GM21737 (cell line): ENCODE measurements around the gene ATG4A.
A peak's percentile ranks its signal among the peaks of the same experiment; 100 is the strongest.

Experiments
- ATAC-seq: cut with Tn5 transposase; IDR thresholded peaks from one replicate; pipeline ENCODE4 v1.9.1; 2021; ENCODE audit warnings: mild to moderate bottlenecking, moderate library complexity; ENCODE audit not compliant: unreplicated experiment

ATG4A gene

GRCh38 chrX:108121291-108121690 is 29.7 kb downstream of the ATG4A start:
- ATAC-seq = no peak

DNA sequence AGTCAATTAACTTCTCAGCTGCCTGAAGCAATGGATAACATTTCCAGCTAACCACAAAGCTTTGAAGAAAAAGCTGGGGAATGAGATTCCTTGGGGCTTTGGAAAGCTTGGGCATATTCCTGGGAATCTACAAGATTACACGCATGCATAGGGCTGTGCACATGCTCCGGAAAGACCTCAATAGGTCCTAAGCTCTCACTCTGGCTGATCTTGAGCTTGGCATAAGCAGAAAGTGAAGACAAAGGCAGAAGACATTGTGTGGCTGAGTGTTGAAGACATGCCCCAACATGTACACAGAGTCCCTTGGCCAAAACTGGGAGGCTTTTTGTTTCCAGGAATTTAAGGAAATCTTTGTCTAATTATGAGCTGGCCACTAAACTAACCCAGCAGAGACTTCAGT is 31.2 kb downstream of the ATG4A start:
- ATAC-seq = no peak

- ATAC-seq = no peak
These were observed 32.2 kb downstream of the ATG4A start for GRCh38 chrX:108123591-108124366.

- ATAC-seq = no peak
These were observed 35.1 kb downstream of the ATG4A start for GRCh38 chrX:108126661-108127060.

GRCh38 chrX:108127152-108127551 is 35.6 kb downstream of the ATG4A start:
- ATAC-seq = no peak

DNA sequence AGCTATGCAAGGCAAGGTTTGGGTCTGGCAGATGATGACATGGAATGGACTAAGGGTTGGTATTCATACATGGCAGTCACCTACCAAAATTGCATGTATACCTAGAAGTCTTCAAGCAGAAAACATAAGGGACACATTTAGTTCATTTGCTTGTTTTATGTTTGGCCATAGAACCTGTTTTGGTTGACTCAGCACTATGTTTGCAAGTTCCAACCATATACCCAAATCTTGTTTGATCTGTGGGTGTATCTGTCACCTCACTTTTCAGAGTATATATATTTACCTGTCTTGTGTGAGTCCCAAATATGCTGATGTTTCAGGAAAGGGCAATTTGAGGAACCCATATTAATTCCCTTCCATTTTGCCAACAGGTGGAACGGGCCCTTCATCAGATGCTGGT is 39.3 kb downstream of the ATG4A start:
- ATAC-seq = no peak

DNA sequence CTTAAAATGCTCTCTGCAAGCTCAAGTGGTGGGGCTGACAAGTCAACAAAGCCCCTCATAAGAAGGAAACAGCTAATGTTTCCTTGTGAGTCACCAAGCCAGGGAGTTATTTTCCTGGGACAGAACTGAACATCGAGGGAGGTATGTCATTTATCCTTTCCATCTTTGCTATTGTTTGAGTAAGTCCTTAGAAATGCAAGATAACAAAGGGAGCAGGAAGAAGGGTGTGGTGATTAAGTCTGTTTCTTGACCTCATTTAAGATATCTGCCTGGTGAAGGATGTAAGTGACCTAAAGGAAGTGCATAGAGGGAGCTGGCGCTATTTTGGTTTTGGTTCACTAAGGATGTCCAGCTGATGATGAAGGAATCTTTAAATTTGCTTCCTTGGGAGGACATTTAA is 39.9 kb downstream of the ATG4A start:
- no peak for ATAC-seq

DNA sequence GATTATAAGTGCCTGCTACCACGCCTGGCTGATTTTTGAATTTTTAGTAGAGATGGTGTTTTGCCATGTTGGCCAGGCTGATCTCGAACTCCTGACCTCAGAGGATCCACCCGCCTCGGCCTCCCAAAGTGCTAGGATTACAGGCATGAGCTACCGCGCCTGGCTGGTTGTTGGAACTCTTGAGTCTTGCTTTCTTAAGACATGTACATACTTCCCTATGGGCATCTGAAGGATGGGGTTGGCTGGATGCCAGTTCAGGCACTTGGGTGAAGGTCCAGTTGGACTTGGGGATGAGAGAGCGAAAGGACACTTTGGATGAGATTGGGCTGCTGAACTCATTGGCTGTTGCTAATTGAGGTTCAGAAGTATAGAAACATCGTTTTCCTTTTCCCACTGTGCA is 40.5 kb downstream of the ATG4A start:
- no peak for ATAC-seq

DNA sequence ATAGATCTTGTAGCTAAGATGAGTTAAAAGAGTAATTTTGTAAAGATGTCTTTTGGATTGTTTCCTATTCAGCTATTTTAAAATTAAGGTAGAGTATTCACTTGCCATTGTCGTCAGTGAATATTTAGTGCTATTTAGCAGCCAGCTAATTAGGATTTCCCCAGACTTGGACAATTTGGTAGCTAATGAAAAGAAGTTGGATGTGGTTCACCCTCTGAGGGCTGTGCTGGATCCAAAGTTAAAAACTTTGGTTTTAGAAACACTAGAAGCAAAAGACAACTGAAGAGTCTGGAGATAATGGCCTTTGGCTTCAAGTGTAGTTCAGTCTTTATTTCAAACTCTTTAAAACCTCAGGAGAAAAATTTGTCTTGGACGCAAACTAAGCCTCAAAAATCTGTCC is 41.3 kb downstream of the ATG4A start:
- ATAC-seq = no peak

GRCh38 chrX:108134724-108135123 is 43.1 kb downstream of the ATG4A start:
- no peak for ATAC-seq

DNA sequence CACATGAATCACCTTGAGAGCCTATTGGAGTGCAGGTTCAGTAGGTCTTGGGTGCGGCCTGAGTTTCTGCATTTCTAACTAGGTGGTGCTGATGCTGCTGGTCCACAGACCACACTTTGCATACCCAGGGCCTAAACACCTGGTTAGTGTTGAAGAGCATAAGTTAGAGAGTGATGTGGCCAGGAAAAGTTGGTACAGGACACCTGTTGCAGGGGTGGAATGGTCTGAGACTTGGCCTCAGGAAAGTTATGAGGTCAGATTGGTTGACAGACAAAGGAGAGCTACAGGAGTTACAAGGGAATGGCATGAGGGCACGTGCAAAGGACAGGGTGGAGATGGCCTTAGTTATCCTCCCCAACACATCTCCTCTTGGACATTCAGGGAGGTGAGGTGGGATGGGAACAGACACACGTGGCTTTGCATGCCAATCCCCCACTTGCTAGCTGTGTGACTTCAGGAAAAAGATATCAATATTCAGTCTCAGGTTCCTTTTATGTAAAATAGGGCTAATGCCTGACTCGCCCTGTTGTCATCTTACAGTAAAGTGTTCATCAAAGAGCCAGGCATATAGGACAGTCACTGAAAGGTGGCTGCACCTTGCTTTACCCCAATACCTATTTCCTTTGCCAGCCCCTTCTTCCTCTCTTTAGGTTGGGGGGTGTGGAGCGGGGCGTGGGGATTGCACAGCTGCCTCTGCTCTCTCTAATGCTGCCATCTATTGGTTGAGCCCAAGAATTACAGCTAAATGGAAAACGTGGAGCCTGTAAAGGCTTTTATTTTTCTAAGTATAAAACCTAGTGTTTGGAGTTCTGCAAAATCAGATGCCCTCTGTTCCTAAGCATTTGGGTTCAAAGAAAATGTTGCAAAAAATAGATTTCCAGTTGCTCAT is 47.5 kb downstream of the ATG4A start:
- no peak for ATAC-seq

- peak; percentile 84 for ATAC-seq
These were observed 56.9 kb downstream of the ATG4A start for GRCh38 chrX:108148524-108148923.

GRCh38 chrX:108156082-108156481 is 64.5 kb downstream of the ATG4A start:
- no peak for ATAC-seq

GRCh38 chrX:108156934-108157466 is 65.4 kb downstream of the ATG4A start:
- ATAC-seq = no peak

DNA sequence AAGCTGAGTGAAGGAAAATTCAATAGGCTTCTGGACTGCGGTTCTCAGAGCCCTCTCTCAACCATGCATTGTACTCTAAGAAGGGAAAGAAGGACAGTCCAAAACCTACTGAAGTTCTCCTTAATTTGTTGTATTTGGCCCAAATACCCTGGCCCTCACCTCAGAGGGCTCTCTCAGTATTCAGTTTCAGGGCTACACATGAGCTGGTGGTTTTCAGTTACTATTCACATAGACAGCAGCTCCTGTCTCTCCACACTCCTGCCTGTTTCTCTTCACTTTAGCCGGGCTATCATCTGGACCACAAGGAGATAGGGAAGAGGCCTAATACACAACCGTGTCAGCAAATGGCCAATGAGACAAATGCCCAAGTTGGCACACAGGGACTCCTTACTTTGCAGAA is 66.0 kb downstream of the ATG4A start:
- no peak for ATAC-seq

DNA sequence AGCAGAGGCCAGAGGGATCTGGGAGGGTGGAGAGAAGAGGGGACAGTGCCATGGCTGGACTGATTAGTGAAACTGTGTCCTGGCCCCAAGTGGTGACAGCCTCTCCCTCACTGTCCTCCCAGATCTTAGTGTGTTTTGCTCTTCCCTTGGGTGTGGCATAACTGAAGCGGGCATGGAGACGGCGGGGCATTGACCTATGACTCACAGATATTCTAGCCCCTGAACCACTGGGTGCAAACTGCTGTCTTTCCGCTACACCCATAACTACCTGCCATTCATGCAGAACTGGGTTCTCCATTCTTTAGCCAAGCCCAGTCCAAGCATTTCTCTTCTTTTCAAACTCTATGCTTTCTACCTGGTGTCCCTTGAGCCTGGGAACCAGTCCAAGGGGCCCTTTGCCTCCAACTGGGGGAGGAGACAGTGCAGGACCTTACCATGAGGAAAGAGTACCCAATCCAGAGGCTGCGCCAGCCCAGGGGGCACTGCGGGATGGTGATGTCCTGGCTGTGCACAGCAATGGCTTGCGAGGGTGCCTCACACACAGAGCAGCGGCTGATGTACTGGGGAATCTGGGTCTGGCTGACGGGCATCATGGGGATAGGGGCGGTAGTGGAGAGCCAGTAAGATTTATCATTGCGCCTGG is 67.6 kb downstream of the ATG4A start:
- no peak for ATAC-seq

DNA sequence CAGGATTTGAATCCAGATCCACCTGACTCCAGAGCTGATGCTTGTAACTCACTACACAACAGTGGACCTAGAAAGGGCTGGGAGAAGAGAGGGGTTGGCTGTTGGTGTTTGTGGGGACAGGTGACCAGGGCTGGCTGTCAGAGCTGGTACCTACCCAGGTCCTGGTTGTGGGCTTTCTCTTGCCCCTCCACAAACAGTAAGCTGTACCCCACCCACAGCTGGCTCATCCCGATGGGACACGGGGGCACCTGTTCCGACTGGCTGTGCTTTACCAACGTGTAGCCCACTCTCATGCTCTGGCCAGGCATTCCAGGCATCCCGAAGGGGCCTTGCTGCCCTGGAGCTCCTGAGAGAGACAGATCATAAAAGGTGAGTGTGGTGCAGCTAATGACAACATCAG is 68.7 kb downstream of the ATG4A start:
- no peak for ATAC-seq

DNA sequence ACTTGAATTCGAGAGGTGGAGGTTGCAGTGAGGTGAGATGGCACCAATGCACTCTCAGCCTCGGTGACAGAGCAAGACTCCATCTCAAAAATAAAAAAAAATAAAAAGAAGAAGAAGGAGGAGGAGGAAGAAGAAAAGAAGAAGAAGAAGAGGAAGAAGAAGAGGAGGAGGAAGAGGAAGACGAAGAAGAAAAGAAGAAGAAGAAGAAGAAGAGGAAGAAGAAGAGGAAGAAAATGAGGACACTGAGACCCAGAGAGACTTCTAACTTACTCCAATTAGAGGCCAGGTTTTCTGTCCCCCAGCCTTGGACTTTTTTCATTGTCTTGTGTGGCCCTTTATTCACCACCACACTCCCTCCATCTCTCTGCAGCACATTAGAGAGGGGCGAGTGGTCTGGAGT is 70.7 kb downstream of the ATG4A start:
- ATAC-seq = no peak

GRCh38 chrX:108163333-108164082 is 71.9 kb downstream of the ATG4A start:
- no peak for ATAC-seq

- no peak for ATAC-seq
These were observed 74.0 kb downstream of the ATG4A start for GRCh38 chrX:108165383-108166111.
